Measurements from ENCODE around the gene RINL.
A peak's percentile ranks its signal among the peaks of the same experiment; 100 is the strongest.

The RINL gene

GRCh38 chr19:38870612-38871011, 7.5 kb downstream of the RINL start:
- DNase-seq: no peak
- H3K27ac ChIP-seq (ENCODE audit: low read length): no peak overlapping the region
- no peak for ATAC-seq (ENCODE audit: insufficient read depth, low read depth)
- peaks cover 16% of the 10 kb centered on the region for H3K4me1 ChIP-seq (ENCODE audit: insufficient read depth, low read length)
- no peaks in the 10 kb centered on the region for H4K20me1 ChIP-seq (ENCODE audit: insufficient read depth, low read length)
- TF ChIP-seq CTCF (IDR thresholded peaks at IDR 0.05; ENCODE audit: borderline replicate concordance, extremely low read depth, low read length, poor library complexity, severe bottlenecking) (no peak), EZH2 (IDR thresholded peaks at IDR 0.05; ENCODE audit: borderline replicate concordance, low read depth, low read length, severe bottlenecking) (no peak)
- no peak overlapping the region for H3K4me3 ChIP-seq (ENCODE audit: low read depth in 1 of 2, low read length in 2 of 2)
- no peaks in the 10 kb centered on the region for H3K36me3 ChIP-seq (ENCODE audit: insufficient read depth, low read length)
- 0 out of 2 replicates have a peak overlapping the region, but pooled peaks have one; percentile 91 for H2AFZ ChIP-seq (ENCODE audit: low read depth, low read length)
- no peaks in the 10 kb centered on the region for H3K27me3 ChIP-seq (ENCODE audit: insufficient read depth, low read length, poor library complexity)
- H3K4me2 ChIP-seq (ENCODE audit: insufficient read depth, low read length): peak overlapping the region; percentile 86; the same call in 1 of the 2 replicates
- no peaks in the 10 kb centered on the region for H3K79me2 ChIP-seq (ENCODE audit: insufficient read depth, low read length)
- H3K9ac ChIP-seq (ENCODE audit: low read depth, low read length): no peak overlapping the region
- no peaks in the 10 kb centered on the region for H3K9me3 ChIP-seq (ENCODE audit: insufficient read depth, low read length, severe bottlenecking)

GRCh38 chr19:38869836-38870607, 8.1 kb downstream of the RINL start:
- DNase-seq (peak; percentile 82), ATAC-seq (ENCODE audit: insufficient read depth, low read depth) (peak; percentile 92)
- H4K20me1 ChIP-seq (ENCODE audit: insufficient read depth, low read length): no peaks in the 10 kb centered on the region
- TF ChIP-seq CTCF (IDR thresholded peaks at IDR 0.05; ENCODE audit: borderline replicate concordance, extremely low read depth, low read length, poor library complexity, severe bottlenecking) (peak; percentile 83), EZH2 (IDR thresholded peaks at IDR 0.05; ENCODE audit: borderline replicate concordance, low read depth, low read length, severe bottlenecking) (no peak)
- peak overlapping the region; percentile 91 for H2AFZ ChIP-seq (ENCODE audit: low read depth, low read length)
- H3K27ac ChIP-seq (ENCODE audit: low read length): no peak overlapping the region
- H3K27me3 ChIP-seq (ENCODE audit: insufficient read depth, low read length, poor library complexity): no peaks in the 10 kb centered on the region
- peak overlapping the region; percentile 36; the same call in 1 of the 2 replicates for H3K9ac ChIP-seq (ENCODE audit: low read depth, low read length)
- H3K4me2 ChIP-seq (ENCODE audit: insufficient read depth, low read length): peak overlapping the region; percentile 86
- no peaks in the 10 kb centered on the region for H3K9me3 ChIP-seq (ENCODE audit: insufficient read depth, low read length, severe bottlenecking)
- H3K36me3 ChIP-seq (ENCODE audit: insufficient read depth, low read length): no peaks in the 10 kb centered on the region
- H3K4me3 ChIP-seq (ENCODE audit: low read depth in 1 of 2, low read length in 2 of 2): peak overlapping the region in 1 of 2 experiments; percentile 57; a peak in 2 of 4 replicates
- H3K79me2 ChIP-seq (ENCODE audit: insufficient read depth, low read length): no peaks in the 10 kb centered on the region
- H3K4me1 ChIP-seq (ENCODE audit: insufficient read depth, low read length): peaks cover 16% of the 10 kb centered on the region

GRCh38 chr19:38869160-38869835, 8.8 kb downstream of the RINL start:
- DNase-seq: no peak
- Histone ChIP-seq H3K4me2 (ENCODE audit: insufficient read depth, low read length) (peak overlapping the region; percentile 86), H3K36me3 (ENCODE audit: insufficient read depth, low read length) (no peaks in the 10 kb centered on the region)

More at GRCh38 chr19:38869160-38869835, 8.8 kb downstream of the RINL start:
- Histone ChIP-seq H3K27me3 (ENCODE audit: insufficient read depth, low read length, poor library complexity) (no peaks in the 10 kb centered on the region), H3K9me3 (ENCODE audit: insufficient read depth, low read length, severe bottlenecking) (no peaks in the 10 kb centered on the region), H3K79me2 (ENCODE audit: insufficient read depth, low read length) (no peaks in the 10 kb centered on the region), H3K4me3 (ENCODE audit: low read depth in 1 of 2, low read length in 2 of 2) (peak overlapping the region in 1 of 2 experiments; percentile 57; a peak in 2 of 4 replicates), H4K20me1 (ENCODE audit: insufficient read depth, low read length) (no peaks in the 10 kb centered on the region), H2AFZ (ENCODE audit: low read depth, low read length) (peak overlapping the region; percentile 91), H3K27ac (ENCODE audit: low read length) (no peak overlapping the region), H3K4me1 (ENCODE audit: insufficient read depth, low read length) (peaks cover 16% of the 10 kb centered on the region), H3K9ac (ENCODE audit: low read depth, low read length) (peak overlapping the region; percentile 36; the same call in 1 of the 2 replicates)
- TF ChIP-seq EZH2 (IDR thresholded peaks at IDR 0.05; ENCODE audit: borderline replicate concordance, low read depth, low read length, severe bottlenecking): no peak
- no peak for TF ChIP-seq CTCF (IDR thresholded peaks at IDR 0.05; ENCODE audit: borderline replicate concordance, extremely low read depth, low read length, poor library complexity, severe bottlenecking)
- ATAC-seq (ENCODE audit: insufficient read depth, low read depth): no peak

Measured in DND-41 (cell line).